ENCODE data around the gene SPATA7.

The SPATA7 gene

DNA sequence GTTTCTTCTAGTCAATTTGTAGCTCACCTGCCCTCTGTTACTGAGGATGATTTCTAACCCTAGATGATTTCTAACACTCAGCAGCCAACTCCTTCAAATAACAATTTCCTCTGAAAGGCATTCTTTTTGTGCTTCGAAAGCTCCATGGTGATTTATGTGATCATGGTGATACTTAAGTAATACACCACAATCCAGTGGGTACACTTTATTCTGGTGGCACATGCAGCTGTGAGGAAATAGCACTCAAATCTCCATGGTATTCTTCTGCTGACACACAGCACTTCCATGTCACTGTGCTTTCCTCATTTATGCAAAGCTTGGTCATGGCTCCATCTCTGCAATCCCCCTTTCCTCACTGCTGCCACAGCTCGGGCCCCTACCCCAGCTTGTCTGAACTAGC, 95.6 kb downstream of the SPATA7 start:
- ChIA-PET POLR2A (no interaction called here), CTCF (no interaction called here)
- DNase-seq (ENCODE audit: extremely low spot score) = no peak
- no peak for TF ChIP-seq CTBP1 (IDR thresholded peaks at IDR 0.05; ENCODE audit: borderline replicate concordance)
- TF ChIP-seq, protein P1, sequence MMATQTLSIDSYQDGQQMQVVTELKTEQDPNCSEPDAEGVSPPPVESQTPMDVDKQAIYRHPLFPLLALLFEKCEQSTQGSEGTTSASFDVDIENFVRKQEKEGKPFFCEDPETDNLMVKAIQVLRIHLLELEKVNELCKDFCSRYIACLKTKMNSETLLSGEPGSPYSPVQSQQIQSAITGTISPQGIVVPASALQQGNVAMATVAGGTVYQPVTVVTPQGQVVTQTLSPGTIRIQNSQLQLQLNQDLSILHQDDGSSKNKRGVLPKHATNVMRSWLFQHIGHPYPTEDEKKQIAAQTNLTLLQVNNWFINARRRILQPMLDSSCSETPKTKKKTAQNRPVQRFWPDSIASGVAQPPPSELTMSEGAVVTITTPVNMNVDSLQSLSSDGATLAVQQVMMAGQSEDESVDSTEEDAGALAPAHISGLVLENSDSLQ (IDR thresholded peaks at IDR 0.05) = no peak

DNA sequence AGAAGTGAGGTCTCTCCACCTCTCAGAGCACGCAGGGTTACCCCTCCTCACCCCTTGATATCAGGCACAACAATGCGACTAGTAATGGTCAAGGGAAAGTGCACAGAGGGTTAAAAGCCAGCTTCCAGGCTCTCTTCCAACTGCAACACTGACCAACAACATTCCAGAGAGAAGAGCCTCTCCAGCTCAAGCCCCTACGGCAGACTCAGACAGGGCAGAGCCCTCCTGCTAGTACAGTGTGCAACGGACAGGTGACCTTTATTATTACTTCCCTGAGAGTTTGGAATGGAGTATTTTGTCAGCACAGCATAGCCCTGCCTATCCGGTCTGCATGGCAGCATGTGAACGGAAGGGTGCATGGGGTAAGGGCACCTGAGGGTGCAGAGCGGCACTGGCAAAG, 96.3 kb downstream of the SPATA7 start:
- ChIA-PET POLR2A (no interaction called here), CTCF (no interaction called here)
- no peak for DNase-seq (ENCODE audit: extremely low spot score)
- TF ChIP-seq ZNF384 (IDR thresholded peaks at IDR 0.05) (no peak), CTBP1 (IDR thresholded peaks at IDR 0.05; ENCODE audit: borderline replicate concordance) (no peak), BHLHE40 (IDR thresholded peaks at IDR 0.05; ENCODE audit: borderline replicate concordance) (no peak), FOXM1 (IDR thresholded peaks at IDR 0.05; ENCODE audit: borderline replicate concordance) (no peak), SUZ12 (IDR thresholded peaks at IDR 0.05) (no peak), LEF1 (IDR thresholded peaks at IDR 0.05; ENCODE audit: borderline replicate concordance) (no peak), TARDBP (IDR thresholded peaks at IDR 0.05) (no peak), FOXK2 (IDR thresholded peaks at IDR 0.05) (no peak), FOXA1 (IDR thresholded peaks at IDR 0.05) (no peak), NFRKB (IDR thresholded peaks at IDR 0.05) (no peak), SP1 (IDR thresholded peaks at IDR 0.05) (no peak), ARNT (IDR thresholded peaks at IDR 0.05) (no peak), ELF4 (IDR thresholded peaks at IDR 0.05) (no peak), HDGF (IDR thresholded peaks at IDR 0.05; ENCODE audit: borderline replicate concordance) (no peak), L3MBTL2 (conservative IDR thresholded peaks at IDR 0.05) (no peak)
- TF ChIP-seq, protein P1 (IDR thresholded peaks at IDR 0.05) = no peak

DNA sequence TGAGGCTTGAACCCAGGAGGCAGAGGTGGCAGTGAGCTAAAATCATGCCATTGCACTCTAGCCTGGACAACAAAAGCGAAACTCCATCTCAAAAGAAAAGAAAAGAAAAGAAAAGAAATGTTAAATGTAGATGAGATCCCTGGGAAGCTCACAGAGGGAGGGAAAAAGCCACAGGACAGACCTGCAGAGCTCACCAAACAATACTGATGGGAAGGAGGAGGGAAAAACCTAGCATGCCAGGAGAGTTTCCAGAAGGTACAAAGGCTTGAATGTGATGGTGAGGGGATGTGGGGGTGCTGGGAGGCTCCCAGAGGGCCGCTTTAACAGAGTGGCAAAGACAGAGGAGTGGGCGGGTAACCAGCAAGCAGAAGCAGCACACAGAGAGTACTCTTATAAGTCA, 97.1 kb downstream of the SPATA7 start:
- TF ChIP-seq CTBP1 (IDR thresholded peaks at IDR 0.05; ENCODE audit: borderline replicate concordance) = no peak
- TF ChIP-seq HDGF (IDR thresholded peaks at IDR 0.05; ENCODE audit: borderline replicate concordance) = no peak
- TF ChIP-seq, protein P1 (IDR thresholded peaks at IDR 0.05) = no peak
- TF ChIP-seq BHLHE40 (IDR thresholded peaks at IDR 0.05; ENCODE audit: borderline replicate concordance) = no peak
- TF ChIP-seq LEF1 (IDR thresholded peaks at IDR 0.05; ENCODE audit: borderline replicate concordance) = no peak
- no peak for TF ChIP-seq SUZ12 (IDR thresholded peaks at IDR 0.05)
- no peak for TF ChIP-seq TARDBP (IDR thresholded peaks at IDR 0.05)
- TF ChIP-seq ZNF384 (IDR thresholded peaks at IDR 0.05) = no peak
- no peak for TF ChIP-seq ELF4 (IDR thresholded peaks at IDR 0.05)
- TF ChIP-seq FOXM1 (IDR thresholded peaks at IDR 0.05; ENCODE audit: borderline replicate concordance) = no peak
- no peak for TF ChIP-seq FOXK2 (IDR thresholded peaks at IDR 0.05)
- TF ChIP-seq L3MBTL2 (conservative IDR thresholded peaks at IDR 0.05) = no peak
- no peak for TF ChIP-seq NFRKB (IDR thresholded peaks at IDR 0.05)
- TF ChIP-seq FOXA1 (IDR thresholded peaks at IDR 0.05) = no peak
- no peak for TF ChIP-seq SP1 (IDR thresholded peaks at IDR 0.05)
- no peak for TF ChIP-seq ARNT (IDR thresholded peaks at IDR 0.05)
- ChIA-PET POLR2A (no interaction called here), CTCF (no interaction called here)
- no peak for DNase-seq (ENCODE audit: extremely low spot score)
